ENCODE data around the gene CHRNB2.

The CHRNB2 gene

GRCh38 chr1:154607609-154608396 lies 40.2 kb downstream of the CHRNB2 start, which contains the start of gene ADAR (continued):
- TF ChIP-seq ZNF561 (tag by site-specific recombination; IDR thresholded peaks at IDR 0.05; ENCODE audit: borderline replicate concordance) (peak; percentile 83), BCL11A (tag by site-specific recombination; IDR thresholded peaks at IDR 0.05; ENCODE audit: low read depth) (no peak), ZNF140 (tag by site-specific recombination; IDR thresholded peaks at IDR 0.05) (no peak), OSR2 (tag by site-specific recombination; IDR thresholded peaks at IDR 0.05) (no peak), ZNF280D (tag by site-specific recombination; IDR thresholded peaks at IDR 0.05) (0 out of 2 replicates have a peak, but pooled peaks have one; percentile 7), ZNF174 (tag by site-specific recombination; IDR thresholded peaks at IDR 0.05) (no peak), INSM2 (tag by site-specific recombination; IDR thresholded peaks at IDR 0.05) (no peak), ZBTB17 (tag by site-specific recombination; IDR thresholded peaks at IDR 0.05) (0 out of 2 replicates have a peak, but pooled peaks have one; percentile 51), ZNF391 (tag by site-specific recombination; IDR thresholded peaks at IDR 0.05; ENCODE audit: borderline replicate concordance, low read depth) (peak; percentile 62; the same call in 1 of the 2 replicates), HIC1 (tag by site-specific recombination; IDR thresholded peaks at IDR 0.05) (peak; percentile 36; the same call in 1 of the 2 replicates), PRDM6 (tag by site-specific recombination; IDR thresholded peaks at IDR 0.05) (no peak), ZNF626 (tag by site-specific recombination; IDR thresholded peaks at IDR 0.05) (no peak), HOXA7 (CRISPR knock-in tag; IDR thresholded peaks at IDR 0.05; ENCODE audit: borderline replicate concordance) (no peak), MYNN (tag by site-specific recombination; IDR thresholded peaks at IDR 0.05; ENCODE audit: borderline replicate concordance) (0 out of 2 replicates have a peak, but pooled peaks have one; percentile 16), ZNF548 (tag by site-specific recombination; IDR thresholded peaks at IDR 0.05) (no peak), ZNF114 (tag by site-specific recombination; IDR thresholded peaks at IDR 0.05) (no peak), REPIN1 (tag by site-specific recombination; IDR thresholded peaks at IDR 0.05; ENCODE audit: low read depth) (no peak), ZNF37A (tag by site-specific recombination; IDR thresholded peaks at IDR 0.05) (no peak), ZFHX2 (tag by site-specific recombination; conservative IDR thresholded peaks at IDR 0.05) (peak; percentile 91), ZNF76 (tag by site-specific recombination; IDR thresholded peaks at IDR 0.05; ENCODE audit: borderline replicate concordance, low read depth) (peak; percentile 63), ZNF658 (tag by site-specific recombination; IDR thresholded peaks at IDR 0.05) (no peak), ZNF169 (tag by site-specific recombination; IDR thresholded peaks at IDR 0.05) (no peak), ZBTB26 (tag by site-specific recombination; optimal IDR thresholded peaks at IDR 0.05) (peak; percentile 68), ZNF558 (tag by site-specific recombination; IDR thresholded peaks at IDR 0.05) (peak; percentile 70; the same call in 1 of the 2 replicates), ZNF623 (tag by site-specific recombination; IDR thresholded peaks at IDR 0.05) (0 out of 2 replicates have a peak, but pooled peaks have one; percentile 7), ZNF629 (tag by site-specific recombination; IDR thresholded peaks at IDR 0.05) (no peak), ZNF248 (tag by site-specific recombination; IDR thresholded peaks at IDR 0.05) (no peak), ZNF292 (tag by site-specific recombination; IDR thresholded peaks at IDR 0.05; ENCODE audit: borderline replicate concordance, low read depth) (no peak)

All from HEK293 (cell line).